Astrocyte of the spinal cord (primary cell): ENCODE data around the gene SERPINB6.

ENCODE experiments used
- DNase-seq: peaks from one replicate; pipeline ENCODE4 v3.0.0; 2011; ENCODE audit warnings: low read depth, low spot score
- H3K4me3 ChIP-seq: 2 replicates; pipeline ENCODE4 v1.5.1; 2011; ENCODE audit warnings: low read depth, mild to moderate bottlenecking, low read length, moderate library complexity
- in situ Hi-C: cut with HindIII; loops from 2 replicates; pipeline ENCODE4 v1.10.0; 2017; ENCODE audit warnings: low sequenced_read_pairs
- TF ChIP-seq, protein P1 (sequence below): IDR thresholded peaks from 2 replicates; pipeline ENCODE4 v1.5.1; 2012; ENCODE audit warnings: low read depth, mild to moderate bottlenecking, low read length, inconsistent platforms

The SERPINB6 gene

DNA sequence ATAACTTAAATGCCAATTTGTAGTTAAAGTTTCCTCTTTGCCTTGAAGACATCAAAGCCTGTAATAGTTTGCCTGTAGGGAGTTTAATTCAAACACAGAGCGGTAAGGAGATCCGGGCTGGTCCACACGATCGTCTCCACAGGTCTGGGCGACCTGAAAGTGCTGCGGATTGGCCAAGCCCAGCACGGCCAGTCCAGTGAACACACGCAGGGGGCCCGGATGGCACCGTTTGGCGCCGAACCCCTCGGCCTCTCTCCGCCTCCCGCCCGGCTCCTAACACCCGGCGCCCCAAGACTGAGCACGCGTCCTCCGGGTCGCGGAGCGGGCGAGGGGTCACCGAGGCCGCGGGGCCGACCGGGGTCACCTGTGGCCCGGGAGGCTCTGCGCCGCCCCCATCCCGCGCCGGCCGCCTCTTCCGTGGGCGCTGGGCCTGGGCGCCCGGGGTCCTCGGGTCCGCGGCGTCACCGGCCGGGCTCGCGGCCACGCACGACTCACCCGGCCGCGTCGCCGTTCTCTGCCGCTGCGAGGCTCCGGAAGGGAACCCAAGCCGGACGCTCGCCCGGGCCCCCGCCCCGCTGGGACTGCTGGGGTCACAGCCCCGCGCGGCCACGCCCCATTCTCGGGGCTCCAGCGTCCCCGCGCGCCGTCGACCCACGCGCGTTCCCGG, 481 bp downstream of the SERPINB6 start:
- TF ChIP-seq, protein P1, sequence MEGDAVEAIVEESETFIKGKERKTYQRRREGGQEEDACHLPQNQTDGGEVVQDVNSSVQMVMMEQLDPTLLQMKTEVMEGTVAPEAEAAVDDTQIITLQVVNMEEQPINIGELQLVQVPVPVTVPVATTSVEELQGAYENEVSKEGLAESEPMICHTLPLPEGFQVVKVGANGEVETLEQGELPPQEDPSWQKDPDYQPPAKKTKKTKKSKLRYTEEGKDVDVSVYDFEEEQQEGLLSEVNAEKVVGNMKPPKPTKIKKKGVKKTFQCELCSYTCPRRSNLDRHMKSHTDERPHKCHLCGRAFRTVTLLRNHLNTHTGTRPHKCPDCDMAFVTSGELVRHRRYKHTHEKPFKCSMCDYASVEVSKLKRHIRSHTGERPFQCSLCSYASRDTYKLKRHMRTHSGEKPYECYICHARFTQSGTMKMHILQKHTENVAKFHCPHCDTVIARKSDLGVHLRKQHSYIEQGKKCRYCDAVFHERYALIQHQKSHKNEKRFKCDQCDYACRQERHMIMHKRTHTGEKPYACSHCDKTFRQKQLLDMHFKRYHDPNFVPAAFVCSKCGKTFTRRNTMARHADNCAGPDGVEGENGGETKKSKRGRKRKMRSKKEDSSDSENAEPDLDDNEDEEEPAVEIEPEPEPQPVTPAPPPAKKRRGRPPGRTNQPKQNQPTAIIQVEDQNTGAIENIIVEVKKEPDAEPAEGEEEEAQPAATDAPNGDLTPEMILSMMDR = no peak
- DNase-seq = peak; percentile 39
- in situ Hi-C loops = no loop called here
- H3K4me3 ChIP-seq = peak overlapping the region; percentile 53

DNA sequence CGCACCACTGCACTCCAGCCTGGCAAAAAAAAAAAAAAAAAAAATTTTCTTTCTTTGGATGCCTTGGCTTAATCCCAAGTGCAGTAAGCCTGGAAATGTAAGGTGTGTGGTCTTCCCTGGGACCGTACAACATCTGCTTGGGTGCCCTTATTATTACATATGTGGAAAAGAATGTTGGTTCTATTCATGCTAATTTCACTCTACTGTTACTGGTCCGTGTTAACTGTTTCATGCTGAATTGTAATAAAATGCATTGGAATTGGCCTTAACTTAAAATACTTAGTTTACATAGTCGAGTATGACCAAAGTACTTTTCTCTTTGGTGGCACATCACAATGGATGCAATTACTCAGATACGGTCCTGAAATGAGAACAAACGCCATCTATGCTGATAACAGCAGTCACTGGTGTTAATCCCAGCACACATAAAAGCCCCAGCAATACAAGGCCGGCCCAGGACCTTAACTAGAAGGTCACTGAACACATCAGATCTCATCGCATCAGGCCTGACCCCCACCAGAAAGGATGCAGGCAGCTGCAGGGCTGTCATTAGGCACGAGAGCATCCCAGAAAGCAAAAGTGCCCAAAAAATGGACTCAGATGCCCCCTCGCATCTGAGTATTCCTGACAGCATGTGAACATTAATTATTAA, 1.2 kb downstream of the SERPINB6 start:
- TF ChIP-seq, protein P1 = no peak
- in situ Hi-C loops = no loop called here
- H3K4me3 ChIP-seq = peak overlapping the region; percentile 53
- DNase-seq = peak; percentile 30

DNA sequence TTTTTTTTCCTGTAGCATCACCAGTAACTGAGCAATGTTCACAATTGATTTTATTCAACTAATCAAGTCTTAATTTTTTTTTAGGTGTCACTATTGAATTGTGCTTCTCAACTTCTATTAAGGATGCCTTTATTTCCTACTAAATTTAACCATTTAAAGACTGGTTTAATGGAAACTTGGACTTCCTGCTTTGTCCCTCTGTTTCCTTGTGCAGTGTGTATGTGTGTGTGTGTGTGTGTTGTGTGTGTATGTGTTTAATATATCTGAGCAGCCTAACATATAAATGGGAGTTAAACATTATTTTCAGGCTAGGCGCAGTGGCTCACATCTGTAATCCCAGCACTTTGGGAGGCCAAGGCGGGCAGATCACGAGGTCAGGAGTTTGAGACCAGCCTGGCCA, 1.8 kb downstream of the SERPINB6 start:
- TF ChIP-seq, protein P1 = no peak
- H3K4me3 ChIP-seq = no peak overlapping the region
- DNase-seq = no peak
- in situ Hi-C loops = no loop called here

DNA sequence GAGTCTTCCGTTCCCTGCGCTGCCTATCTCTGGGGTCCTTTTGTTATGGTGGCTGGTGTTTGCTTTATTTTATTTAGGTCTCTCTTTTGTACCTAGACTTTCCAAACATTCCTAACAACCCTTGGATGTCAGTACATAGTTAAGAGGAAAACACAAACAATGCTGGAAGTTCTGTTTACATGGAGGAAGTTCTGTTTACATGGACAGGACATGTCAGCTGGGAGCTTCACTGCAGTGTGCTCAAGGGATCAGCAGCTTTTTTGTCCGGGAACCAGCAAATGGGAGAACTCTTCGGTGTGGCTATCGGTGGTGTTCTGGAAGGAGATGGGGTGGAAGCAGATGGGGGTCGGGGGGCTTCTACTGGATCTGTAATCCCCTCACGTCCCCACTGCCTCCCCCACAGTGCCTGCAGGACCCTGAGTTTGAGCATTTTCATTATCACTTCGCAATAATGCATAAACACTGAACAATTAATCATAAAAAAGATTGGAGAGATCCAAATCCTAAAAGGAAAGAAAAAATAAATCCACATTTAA, 2.7 kb downstream of the SERPINB6 start:
- in situ Hi-C loops = no loop called here
- TF ChIP-seq, protein P1 = no peak
- no peak overlapping the region for H3K4me3 ChIP-seq

DNA sequence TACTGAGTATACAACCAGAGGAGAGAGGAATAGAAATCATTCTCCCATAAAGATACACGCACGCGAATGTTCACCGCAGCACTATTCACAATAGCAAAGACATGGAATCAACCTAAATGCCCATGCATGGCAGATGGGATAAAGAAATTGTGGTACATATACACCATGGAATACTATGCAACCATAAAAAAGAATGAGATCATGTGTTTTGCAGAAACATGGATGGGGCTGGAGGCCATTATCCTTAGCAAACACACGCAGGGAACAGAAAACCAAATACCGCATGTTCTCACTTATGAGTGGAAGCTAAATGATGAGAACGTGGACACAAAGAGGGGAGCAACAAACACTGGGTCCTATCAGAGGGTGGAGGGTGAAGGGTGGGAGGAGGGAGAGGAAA, 3.4 kb downstream of the SERPINB6 start:
- TF ChIP-seq, protein P1 = no peak
- H3K4me3 ChIP-seq = no peak overlapping the region
- DNase-seq = no peak
- in situ Hi-C loops = no loop called here

More for the DNA sequence above, 2.7 kb downstream of the SERPINB6 start:
- no peak for DNase-seq

DNA sequence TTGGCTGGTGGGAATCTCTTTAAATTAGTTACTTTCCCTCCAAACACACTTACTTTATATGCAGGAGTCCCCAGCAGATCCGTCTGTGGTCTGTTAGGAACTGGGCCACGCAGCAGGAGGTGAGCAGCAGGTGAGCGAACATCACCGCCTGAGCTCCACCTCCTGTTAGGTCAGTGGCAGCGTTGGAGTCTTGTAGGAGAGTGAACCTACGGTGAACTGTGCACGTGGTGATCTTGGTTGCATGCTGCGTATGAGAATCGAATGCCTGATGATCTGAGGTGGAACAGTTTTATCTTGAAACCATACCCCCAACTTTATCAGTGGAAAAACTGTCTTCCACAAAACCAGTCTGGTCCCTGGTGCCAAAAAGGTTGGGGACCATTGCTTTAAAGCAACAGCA, 5.0 kb downstream of the SERPINB6 start:
- DNase-seq = no peak
- in situ Hi-C loops = no loop called here
- no peak overlapping the region for H3K4me3 ChIP-seq
- TF ChIP-seq, protein P1 = no peak
